ENCODE results near the gene KLHL29. TPM values are rescaled to one million over a fixed set of nuclear protein-coding genes. Genes with fewer than 3 reads are reported as not detected.

The KLHL29 gene
- total RNA-seq, 1 donor from 2014 or later, result 1.6 TPM

GRCh38 chr2:23698721-23699579 is 314.0 kb downstream of the KLHL29 start:
- intact Hi-C loops (cut with DNase I), result no loop called here
- DNase-seq (ENCODE audit: low spot score), result peak; percentile 61

- DNase-seq (ENCODE audit: low spot score), result no peak
- intact Hi-C loops (cut with DNase I), result no loop called here
Observed at GRCh38 chr2:23699580-23699925, 314.6 kb downstream of the KLHL29 start.

- DNase-seq (ENCODE audit: low spot score), result peak; percentile 49
- intact Hi-C loops (cut with DNase I), result no loop called here
Observed at GRCh38 chr2:23700627-23701026, 315.6 kb downstream of the KLHL29 start.

DNA sequence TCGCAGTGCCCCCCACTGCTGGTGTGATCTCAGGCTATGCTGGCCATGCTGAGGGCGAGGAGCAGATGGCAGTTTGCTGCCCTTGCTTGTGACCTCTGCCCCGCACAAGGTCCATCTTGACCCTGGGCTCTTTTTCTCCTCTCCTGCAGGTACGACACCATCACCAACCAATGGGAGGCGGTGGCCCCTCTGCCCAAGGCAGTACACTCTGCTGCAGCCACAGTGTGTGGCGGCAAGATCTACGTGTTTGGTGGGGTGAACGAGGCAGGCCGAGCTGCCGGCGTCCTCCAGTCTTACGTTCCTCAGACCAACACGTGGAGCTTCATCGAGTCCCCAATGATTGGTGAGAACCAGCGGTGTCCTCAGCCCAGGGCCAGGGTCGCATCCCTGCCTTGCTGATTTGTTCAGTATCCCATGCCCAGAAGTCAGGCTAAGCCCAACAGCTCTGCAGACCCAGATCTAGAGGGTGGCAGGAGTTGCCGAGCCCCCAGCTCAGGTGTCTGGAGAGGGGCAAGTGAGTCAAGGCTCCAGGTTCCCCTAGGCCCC is 318.1 kb downstream of the KLHL29 start:
- no peak for DNase-seq (ENCODE audit: low spot score)
- intact Hi-C loops (cut with DNase I), result no loop called here

DNA sequence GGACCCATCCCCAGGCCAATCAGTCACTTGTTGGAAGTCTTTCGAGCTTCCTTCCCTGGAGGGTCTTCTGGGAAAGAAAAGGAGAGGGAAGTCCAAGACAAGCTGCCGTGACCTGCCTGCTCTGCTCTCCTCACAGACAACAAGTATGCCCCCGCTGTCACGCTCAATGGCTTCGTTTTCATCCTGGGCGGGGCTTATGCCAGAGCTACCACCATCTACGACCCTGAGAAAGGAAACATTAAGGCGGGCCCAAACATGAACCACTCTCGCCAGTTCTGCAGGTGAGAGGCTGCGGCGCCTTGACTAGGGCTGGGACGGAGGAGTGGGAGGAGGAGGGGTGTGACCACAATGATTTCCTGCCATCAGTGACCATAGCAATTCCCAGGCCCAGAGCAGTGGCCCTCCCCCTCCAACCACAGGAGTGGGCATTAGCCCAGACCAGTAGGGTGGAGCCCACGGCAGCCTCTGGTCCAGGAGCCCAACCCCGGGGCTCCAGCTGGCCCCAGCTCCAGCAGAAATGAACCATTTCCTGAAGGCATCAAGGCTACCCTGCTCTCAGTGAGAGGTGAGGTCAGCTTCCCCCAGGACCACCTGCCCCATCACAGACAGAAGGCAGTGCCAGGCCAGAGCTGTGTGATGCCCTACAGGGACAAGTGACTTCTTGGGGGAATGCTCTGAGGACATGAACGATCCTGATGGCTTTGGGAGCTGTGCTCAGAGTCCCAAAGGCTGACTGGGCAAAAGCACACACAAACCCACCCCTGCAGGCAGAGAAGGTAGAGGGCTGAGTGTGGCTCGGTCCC is 318.8 kb downstream of the KLHL29 start:
- peak; percentile 73 for DNase-seq (ENCODE audit: low spot score)
- intact Hi-C loops (cut with DNase I), result no loop called here

DNA sequence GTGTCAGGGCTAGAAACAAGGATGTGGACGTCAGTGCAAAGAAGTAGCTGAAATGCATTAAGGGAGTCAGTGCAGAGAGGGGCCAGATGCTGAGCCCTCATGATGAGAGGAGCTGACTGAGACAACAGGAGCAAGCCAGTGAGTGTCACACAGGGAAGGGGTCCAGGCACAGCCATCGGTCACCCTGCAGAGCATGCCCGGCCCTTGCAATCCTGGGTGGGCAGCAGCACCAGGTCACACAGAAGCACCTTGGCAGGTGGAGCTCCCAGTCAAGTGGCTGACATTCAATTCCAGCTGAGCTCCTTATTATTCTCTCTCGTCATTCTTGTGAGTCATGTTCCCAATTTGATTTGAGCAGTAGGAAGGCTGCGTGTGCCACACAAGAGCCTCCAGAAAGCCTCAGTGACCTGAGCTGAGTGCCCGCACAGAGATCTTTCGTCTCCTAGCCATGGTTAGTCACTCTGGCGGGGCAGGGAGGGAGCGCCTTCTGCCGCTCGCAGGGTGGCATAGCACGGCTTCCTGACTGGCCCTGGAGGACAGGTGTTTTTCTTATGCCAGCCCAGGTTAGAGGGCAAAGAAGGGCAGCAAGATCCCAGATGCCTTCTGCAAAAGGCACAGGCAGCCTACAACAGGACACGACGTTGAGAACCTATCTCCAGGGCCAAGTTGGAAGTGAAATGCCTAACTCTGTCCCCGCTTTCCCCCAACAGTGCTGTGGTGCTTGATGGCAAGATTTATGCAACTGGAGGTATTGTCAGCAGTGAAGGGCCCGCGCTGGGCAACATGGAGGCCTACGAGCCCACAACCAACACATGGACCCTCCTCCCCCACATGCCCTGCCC is 321.0 kb downstream of the KLHL29 start:
- peak; percentile 54 for DNase-seq (ENCODE audit: low spot score)
- intact Hi-C loops (cut with DNase I), result no loop called here

DNA sequence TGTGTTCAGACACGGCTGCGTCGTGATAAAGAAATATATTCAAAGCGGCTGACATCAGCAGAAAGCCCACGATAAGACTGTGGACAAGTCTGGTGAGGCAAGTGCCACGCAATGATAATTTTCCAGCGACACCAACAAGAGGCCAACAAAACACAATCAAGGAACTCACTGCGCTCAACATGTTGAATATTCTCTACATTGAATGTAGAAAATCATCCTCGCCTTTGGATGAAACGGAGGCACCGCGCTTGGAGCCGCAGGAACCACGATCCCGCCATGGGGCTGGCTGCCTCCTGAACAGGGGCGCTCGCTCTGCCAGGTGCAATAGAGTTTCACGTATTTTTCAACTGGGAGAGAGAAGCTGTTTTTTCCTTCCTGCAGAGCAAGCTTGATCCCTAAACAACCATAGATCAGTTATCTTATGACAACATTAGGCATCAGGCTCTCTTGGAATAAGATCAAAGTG is 321.7 kb downstream of the KLHL29 start:
- intact Hi-C loops (cut with DNase I), result no loop called here
- DNase-seq (ENCODE audit: low spot score), result peak; percentile 53

DNA sequence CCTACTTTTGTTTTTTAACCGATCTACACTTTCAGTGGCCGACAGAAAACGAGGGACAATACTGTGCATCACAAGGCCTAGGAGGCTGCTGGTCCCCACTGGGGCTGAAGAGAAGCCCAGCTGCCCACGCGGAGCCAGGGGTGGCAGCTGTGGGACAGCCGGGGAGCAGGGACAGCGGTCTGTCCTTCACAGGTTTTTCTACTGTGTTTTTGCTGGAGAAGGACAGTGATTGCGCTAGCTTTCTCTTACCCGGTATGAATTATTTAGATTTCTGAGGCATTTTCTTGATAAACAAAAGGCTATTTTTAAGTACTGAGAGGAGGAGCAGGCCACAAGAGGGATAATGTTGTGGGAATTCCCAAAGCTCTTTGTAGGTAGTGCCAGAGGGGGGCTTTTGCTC is 322.1 kb downstream of the KLHL29 start:
- no peak for DNase-seq (ENCODE audit: low spot score)
- intact Hi-C loops (cut with DNase I), result no loop called here

DNA sequence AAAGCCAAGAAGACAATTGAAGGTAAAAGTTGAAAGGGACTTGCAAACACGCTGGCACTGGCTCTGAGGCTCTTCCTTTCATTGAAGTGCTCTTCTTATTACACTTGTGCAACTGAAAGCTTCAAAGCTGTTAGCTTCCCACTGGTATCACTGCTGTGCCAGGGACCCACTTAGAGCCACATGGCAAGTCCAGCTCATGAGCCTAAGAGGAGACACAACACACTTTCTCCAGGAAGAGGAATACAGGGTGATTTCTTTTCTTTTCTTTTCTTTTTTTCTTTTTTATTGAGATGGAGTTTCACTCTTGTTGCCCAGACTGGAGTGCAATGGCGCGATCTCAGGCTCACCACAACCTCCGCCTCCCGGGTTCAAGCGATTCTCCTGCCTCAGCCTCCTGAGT is 323.8 kb downstream of the KLHL29 start:
- intact Hi-C loops (cut with DNase I), result no loop called here
- no peak for DNase-seq (ENCODE audit: low spot score)

- intact Hi-C loops (cut with DNase I), result no loop called here
- no peak for DNase-seq (ENCODE audit: low spot score)
Observed at GRCh38 chr2:23709311-23709710, 324.3 kb downstream of the KLHL29 start.

GRCh38 chr2:23711979-23712755 is 327.2 kb downstream of the KLHL29 start:
- DNase-seq (ENCODE audit: low spot score), result no peak
- intact Hi-C loops (cut with DNase I), result no loop called here

- intact Hi-C loops (cut with DNase I), result no loop called here
- no peak for DNase-seq (ENCODE audit: low spot score)
Observed at GRCh38 chr2:23712756-23713151, 327.8 kb downstream of the KLHL29 start.

- intact Hi-C loops (cut with DNase I), result no loop called here
- DNase-seq (ENCODE audit: low spot score), result no peak
Observed at GRCh38 chr2:23713351-23713750, 328.4 kb downstream of the KLHL29 start.

DNA sequence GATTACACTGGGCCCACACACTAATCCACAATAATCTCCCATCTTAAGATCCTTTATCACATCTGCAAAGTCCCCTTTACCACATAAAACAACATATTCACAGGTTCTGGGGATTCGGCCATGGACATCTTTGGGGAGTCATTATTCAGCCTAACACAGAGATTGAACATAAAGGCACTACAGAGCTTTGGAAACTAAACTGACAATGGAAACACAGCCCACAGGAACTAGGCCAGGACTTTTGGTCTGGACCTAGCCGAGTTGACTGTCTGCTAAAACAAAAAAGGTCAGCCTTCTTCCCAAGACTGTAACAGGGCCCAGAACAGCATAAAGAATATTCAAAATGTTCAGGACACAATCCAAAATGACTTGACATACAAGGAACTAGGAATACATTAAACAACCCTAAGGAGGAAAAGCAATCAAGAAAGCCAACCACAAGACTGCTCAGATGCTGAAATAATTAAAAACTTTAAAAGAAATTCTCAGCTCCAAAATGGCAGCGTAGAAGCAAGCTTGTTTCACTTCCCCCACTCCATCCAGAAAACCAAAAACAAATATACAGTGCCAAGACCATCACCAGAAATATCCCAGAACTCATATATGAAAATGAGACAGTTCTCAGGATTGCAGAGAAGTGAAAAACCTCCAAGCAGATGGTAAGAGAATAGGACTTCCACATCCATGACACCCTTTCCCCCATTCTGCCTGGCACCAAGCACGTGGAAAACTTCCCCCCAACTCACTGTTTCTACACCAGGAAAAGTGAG is 334.1 kb downstream of the KLHL29 start:
- no peak for DNase-seq (ENCODE audit: low spot score)
- intact Hi-C loops (cut with DNase I), result no loop called here

- DNase-seq (ENCODE audit: low spot score), result no peak
- intact Hi-C loops (cut with DNase I), result no loop called here
Observed at GRCh38 chr2:23719716-23720115, 334.7 kb downstream of the KLHL29 start.

DNA sequence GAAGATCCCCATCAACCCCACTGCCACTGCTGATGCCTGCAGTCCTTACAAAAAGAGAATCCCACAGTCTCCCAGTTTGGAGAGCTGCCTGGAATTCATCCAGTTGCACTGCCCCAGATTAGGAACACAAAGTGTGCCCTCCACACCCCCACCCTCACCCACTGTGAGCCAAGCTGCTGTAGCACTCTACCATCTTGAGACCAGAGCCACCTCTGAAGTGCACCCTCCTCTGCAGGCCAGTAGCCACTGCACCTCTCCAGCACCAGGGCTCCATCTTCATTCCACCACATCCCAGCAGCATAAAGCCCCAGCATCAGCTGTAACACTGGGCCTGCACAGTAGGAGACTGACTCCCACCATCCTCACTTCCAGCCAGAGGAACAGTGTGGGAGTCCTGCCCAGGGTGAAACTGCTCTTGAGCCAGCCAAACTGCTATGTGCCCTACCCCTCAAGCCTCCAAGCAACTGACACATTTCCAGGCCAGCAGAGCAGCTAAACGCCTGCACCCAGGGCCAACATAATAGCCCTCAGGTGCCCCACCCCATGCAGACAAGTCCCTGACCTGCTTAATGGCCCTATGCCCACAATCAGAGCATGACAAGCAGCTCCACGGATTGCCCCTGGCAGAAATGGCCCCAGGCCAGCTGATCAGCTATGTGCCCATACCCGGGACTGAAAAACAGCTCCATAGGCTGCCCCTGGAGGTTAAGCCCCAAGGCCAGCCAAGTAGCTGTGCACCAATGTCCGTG is 335.9 kb downstream of the KLHL29 start:
- intact Hi-C loops (cut with DNase I), result no loop called here
- no peak for DNase-seq (ENCODE audit: low spot score)

- no peak for DNase-seq (ENCODE audit: low spot score)
- intact Hi-C loops (cut with DNase I), result no loop called here
Observed at GRCh38 chr2:23721454-23721826, 336.5 kb downstream of the KLHL29 start.

GRCh38 chr2:23722255-23722654 is 337.3 kb downstream of the KLHL29 start:
- intact Hi-C loops (cut with DNase I), result no loop called here
- no peak for DNase-seq (ENCODE audit: low spot score)

Data from cardiac septum (tissue), 1 donor.